ENCODE measurements around the gene EYA4. TPM values are rescaled to one million over a fixed set of nuclear protein-coding genes. Genes with fewer than 3 reads are reported as not detected.

EYA4 gene
- total RNA-seq, 1 experiment from 2014 or later, result not detected

DNA sequence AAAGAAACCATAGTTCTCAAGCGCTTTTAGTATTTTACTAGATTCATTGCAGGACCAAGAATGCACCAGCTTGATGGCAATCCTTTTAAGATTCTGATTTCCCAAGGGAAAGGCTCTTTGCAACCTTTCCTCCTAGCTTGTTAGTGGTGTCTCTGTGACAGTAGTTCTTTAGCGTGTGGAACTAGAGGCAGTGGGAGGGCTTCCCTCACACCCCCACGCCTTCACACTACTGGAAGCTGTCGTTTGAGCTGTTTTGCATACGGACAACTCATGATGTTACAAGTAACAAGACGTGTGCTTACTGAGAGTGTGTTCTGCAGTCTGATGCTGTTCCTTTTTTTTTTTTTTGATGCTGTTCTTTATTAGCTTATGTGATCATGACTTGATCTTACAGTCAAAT is 34.1 kb downstream of the EYA4 start:
- intact Hi-C loops (cut with micrococcal nuclease; ENCODE audit: unreplicated experiment), result no loop called here
- Histone ChIP-seq H3K9me3 (no peaks in the 10 kb centered on the region), H3K27me3 (replicated peaks; ENCODE audit: control insufficient read depth, insufficient read depth, low read length) (no peaks in the 10 kb centered on the region), H3K4me3 (ENCODE audit: low read depth, low read length) (no peak overlapping the region), H3K36me3 (ENCODE audit: control insufficient read depth, insufficient read depth, low read length) (no peaks in the 10 kb centered on the region), H3K4me1 (no peaks in the 10 kb centered on the region)
- Mint-ChIP-seq H3K27me3 (ENCODE audit: insufficient read depth, unreplicated experiment) (peaks cover 6% of the 10 kb centered on the region), H3K9me3 (ENCODE audit: unreplicated experiment) (no peaks in the 10 kb centered on the region), H3K36me3 (ENCODE audit: insufficient read depth, unreplicated experiment) (no peaks in the 10 kb centered on the region), H3K27ac (ENCODE audit: unreplicated experiment) (no peak overlapping the region), H3K4me3 (ENCODE audit: unreplicated experiment) (no peak overlapping the region), H3K4me1 (ENCODE audit: low read depth, unreplicated experiment) (no peaks in the 10 kb centered on the region)
- DNase-seq, result no peak
- POLR2A ChIA-PET, result no interaction called here
- no TSS peak for BruUV-seq (replicated peaks)
- TF ChIP-seq, protein P1, sequence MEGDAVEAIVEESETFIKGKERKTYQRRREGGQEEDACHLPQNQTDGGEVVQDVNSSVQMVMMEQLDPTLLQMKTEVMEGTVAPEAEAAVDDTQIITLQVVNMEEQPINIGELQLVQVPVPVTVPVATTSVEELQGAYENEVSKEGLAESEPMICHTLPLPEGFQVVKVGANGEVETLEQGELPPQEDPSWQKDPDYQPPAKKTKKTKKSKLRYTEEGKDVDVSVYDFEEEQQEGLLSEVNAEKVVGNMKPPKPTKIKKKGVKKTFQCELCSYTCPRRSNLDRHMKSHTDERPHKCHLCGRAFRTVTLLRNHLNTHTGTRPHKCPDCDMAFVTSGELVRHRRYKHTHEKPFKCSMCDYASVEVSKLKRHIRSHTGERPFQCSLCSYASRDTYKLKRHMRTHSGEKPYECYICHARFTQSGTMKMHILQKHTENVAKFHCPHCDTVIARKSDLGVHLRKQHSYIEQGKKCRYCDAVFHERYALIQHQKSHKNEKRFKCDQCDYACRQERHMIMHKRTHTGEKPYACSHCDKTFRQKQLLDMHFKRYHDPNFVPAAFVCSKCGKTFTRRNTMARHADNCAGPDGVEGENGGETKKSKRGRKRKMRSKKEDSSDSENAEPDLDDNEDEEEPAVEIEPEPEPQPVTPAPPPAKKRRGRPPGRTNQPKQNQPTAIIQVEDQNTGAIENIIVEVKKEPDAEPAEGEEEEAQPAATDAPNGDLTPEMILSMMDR (IDR thresholded peaks at IDR 0.05; ENCODE audit: insufficient read depth in 1 of 2, low read depth in 1 of 2, low read length in 1 of 2, severe bottlenecking in 1 of 2, unreplicated experiment in 1 of 2), result no peak
- CTCF ChIA-PET, result no interaction called here

- no peaks in the 10 kb centered on the region for H3K36me3 ChIP-seq (ENCODE audit: control insufficient read depth, insufficient read depth, low read length)
- BruUV-seq (replicated peaks), result no TSS peak
- no peaks in the 10 kb centered on the region for H3K36me3 Mint-ChIP-seq (ENCODE audit: insufficient read depth, unreplicated experiment)
- CTCF ChIA-PET, result no interaction called here
- no peaks in the 10 kb centered on the region for H3K4me1 Mint-ChIP-seq (ENCODE audit: low read depth, unreplicated experiment)
- POLR2A ChIA-PET, result no interaction called here
- H3K4me3 ChIP-seq (ENCODE audit: low read depth, low read length), result no peak overlapping the region
- no peaks in the 10 kb centered on the region for H3K9me3 ChIP-seq
- no peaks in the 10 kb centered on the region for H3K4me1 ChIP-seq
- H3K27ac Mint-ChIP-seq (ENCODE audit: unreplicated experiment), result no peak overlapping the region
- peaks cover 6% of the 10 kb centered on the region for H3K27me3 Mint-ChIP-seq (ENCODE audit: insufficient read depth, unreplicated experiment)
- intact Hi-C loops (cut with micrococcal nuclease; ENCODE audit: unreplicated experiment), result no loop called here
- H3K9me3 Mint-ChIP-seq (ENCODE audit: unreplicated experiment), result no peaks in the 10 kb centered on the region
- no peak for DNase-seq
- TF ChIP-seq, protein P1 (IDR thresholded peaks at IDR 0.05; ENCODE audit: insufficient read depth in 1 of 2, low read depth in 1 of 2, low read length in 1 of 2, severe bottlenecking in 1 of 2, unreplicated experiment in 1 of 2), result no peak
- no peak overlapping the region for H3K4me3 Mint-ChIP-seq (ENCODE audit: unreplicated experiment)
- H3K27me3 ChIP-seq (replicated peaks; ENCODE audit: control insufficient read depth, insufficient read depth, low read length), result no peaks in the 10 kb centered on the region
Measured at GRCh38 chr6:133277228-133277899, 36.2 kb downstream of the EYA4 start.

GRCh38 chr6:133277900-133278545 is 36.9 kb downstream of the EYA4 start:
- H3K36me3 ChIP-seq (ENCODE audit: control insufficient read depth, insufficient read depth, low read length), result no peaks in the 10 kb centered on the region
- BruUV-seq (replicated peaks), result no TSS peak
- no peak for DNase-seq
- H3K27me3 Mint-ChIP-seq (ENCODE audit: insufficient read depth, unreplicated experiment), result peaks cover 6% of the 10 kb centered on the region
- no peaks in the 10 kb centered on the region for H3K4me1 ChIP-seq
- no peaks in the 10 kb centered on the region for H3K27me3 ChIP-seq (replicated peaks; ENCODE audit: control insufficient read depth, insufficient read depth, low read length)
- no peak overlapping the region for H3K4me3 Mint-ChIP-seq (ENCODE audit: unreplicated experiment)
- H3K9me3 Mint-ChIP-seq (ENCODE audit: unreplicated experiment), result no peaks in the 10 kb centered on the region
- H3K36me3 Mint-ChIP-seq (ENCODE audit: insufficient read depth, unreplicated experiment), result no peaks in the 10 kb centered on the region
- TF ChIP-seq, protein P1 (IDR thresholded peaks at IDR 0.05; ENCODE audit: insufficient read depth in 1 of 2, low read depth in 1 of 2, low read length in 1 of 2, severe bottlenecking in 1 of 2, unreplicated experiment in 1 of 2), result no peak
- H3K9me3 ChIP-seq, result no peaks in the 10 kb centered on the region
- H3K4me1 Mint-ChIP-seq (ENCODE audit: low read depth, unreplicated experiment), result no peaks in the 10 kb centered on the region
- ChIA-PET POLR2A (no interaction called here), CTCF (no interaction called here)
- no peak overlapping the region for H3K4me3 ChIP-seq (ENCODE audit: low read depth, low read length)
- H3K27ac Mint-ChIP-seq (ENCODE audit: unreplicated experiment), result no peak overlapping the region
- intact Hi-C loops (cut with micrococcal nuclease; ENCODE audit: unreplicated experiment), result no loop called here
